ENCODE measurements around the gene CCDC186. TPM values are rescaled to one million over a fixed set of nuclear protein-coding genes. Genes with fewer than 3 reads are reported as not detected.

The CCDC186 gene
- total RNA-seq, 1 experiment from 2014 or later: 26.3 TPM

DNA sequence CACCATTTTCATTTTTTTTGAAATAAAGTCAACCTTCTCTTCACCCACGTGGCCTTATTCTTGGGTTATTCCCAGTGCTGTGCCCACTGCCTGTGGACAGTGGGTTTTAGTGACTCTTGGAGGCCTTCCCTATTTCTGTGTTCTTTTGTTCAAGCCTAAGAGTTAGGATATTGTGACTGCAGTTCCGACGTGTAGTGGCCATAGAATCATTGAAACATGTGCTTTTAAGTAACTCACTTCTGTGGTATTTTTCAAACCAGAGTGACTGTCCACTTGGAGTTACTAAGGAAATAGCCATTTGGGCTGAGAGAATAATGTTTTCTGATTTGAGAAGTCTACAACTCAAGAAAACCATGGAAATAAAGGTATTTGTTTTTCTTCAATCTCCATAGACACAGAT lies 28.8 kb upstream of the CCDC186 start:
- no peak overlapping the region for H3K27ac Mint-ChIP-seq (ENCODE audit: unreplicated experiment)
- intact Hi-C loops (cut with micrococcal nuclease; ENCODE audit: unreplicated experiment): no loop called here

DNA sequence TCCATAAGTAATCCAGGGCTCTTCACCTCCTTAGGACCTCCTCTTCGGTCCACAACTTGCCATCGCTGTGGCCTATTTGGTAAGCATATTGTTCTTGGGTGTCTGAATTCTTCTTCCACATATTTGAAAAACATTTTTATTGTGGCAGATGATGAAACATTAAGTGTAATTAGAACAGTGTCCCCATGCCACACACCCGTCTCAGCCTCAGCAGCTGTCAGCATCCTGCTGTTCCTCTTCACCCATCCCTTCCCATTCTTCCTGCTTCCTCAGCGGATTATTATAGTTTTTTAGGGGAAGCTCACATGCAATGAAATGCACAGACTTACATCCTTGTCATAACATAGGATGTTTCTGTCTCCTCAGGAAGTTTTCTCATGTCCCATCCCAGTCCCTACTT lies 25.2 kb upstream of the CCDC186 start:
- H3K4me1 ChIP-seq: peaks cover 6% of the 10 kb centered on the region; the same call in 1 of the 2 replicates
- H3K36me3 ChIP-seq (ENCODE audit: control insufficient read depth, insufficient read depth, low read length): no peaks in the 10 kb centered on the region
- no peak for DNase-seq
- ChIA-PET POLR2A (no interaction called here), CTCF (no interaction called here)
- BruUV-seq (replicated peaks): no TSS peak
- Mint-ChIP-seq H3K4me1 (ENCODE audit: low read depth, unreplicated experiment) (peaks cover 11% of the 10 kb centered on the region), H3K4me3 (ENCODE audit: unreplicated experiment) (no peak overlapping the region), H3K27me3 (ENCODE audit: insufficient read depth, unreplicated experiment) (no peaks in the 10 kb centered on the region), H3K27ac (ENCODE audit: unreplicated experiment) (no peak overlapping the region), H3K36me3 (ENCODE audit: insufficient read depth, unreplicated experiment) (no peaks in the 10 kb centered on the region), H3K9me3 (ENCODE audit: unreplicated experiment) (no peaks in the 10 kb centered on the region)
- H3K9me3 ChIP-seq: no peaks in the 10 kb centered on the region
- intact Hi-C loops (cut with micrococcal nuclease; ENCODE audit: unreplicated experiment): no loop called here
- no peaks in the 10 kb centered on the region for H3K27me3 ChIP-seq (replicated peaks; ENCODE audit: control insufficient read depth, insufficient read depth, low read length)
- TF ChIP-seq, protein P1, sequence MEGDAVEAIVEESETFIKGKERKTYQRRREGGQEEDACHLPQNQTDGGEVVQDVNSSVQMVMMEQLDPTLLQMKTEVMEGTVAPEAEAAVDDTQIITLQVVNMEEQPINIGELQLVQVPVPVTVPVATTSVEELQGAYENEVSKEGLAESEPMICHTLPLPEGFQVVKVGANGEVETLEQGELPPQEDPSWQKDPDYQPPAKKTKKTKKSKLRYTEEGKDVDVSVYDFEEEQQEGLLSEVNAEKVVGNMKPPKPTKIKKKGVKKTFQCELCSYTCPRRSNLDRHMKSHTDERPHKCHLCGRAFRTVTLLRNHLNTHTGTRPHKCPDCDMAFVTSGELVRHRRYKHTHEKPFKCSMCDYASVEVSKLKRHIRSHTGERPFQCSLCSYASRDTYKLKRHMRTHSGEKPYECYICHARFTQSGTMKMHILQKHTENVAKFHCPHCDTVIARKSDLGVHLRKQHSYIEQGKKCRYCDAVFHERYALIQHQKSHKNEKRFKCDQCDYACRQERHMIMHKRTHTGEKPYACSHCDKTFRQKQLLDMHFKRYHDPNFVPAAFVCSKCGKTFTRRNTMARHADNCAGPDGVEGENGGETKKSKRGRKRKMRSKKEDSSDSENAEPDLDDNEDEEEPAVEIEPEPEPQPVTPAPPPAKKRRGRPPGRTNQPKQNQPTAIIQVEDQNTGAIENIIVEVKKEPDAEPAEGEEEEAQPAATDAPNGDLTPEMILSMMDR (IDR thresholded peaks at IDR 0.05; ENCODE audit: insufficient read depth in 1 of 2, low read depth in 1 of 2, low read length in 1 of 2, severe bottlenecking in 1 of 2, unreplicated experiment in 1 of 2): no peak
- H3K4me3 ChIP-seq (ENCODE audit: low read depth, low read length): no peak overlapping the region

More for the DNA sequence above, 28.8 kb upstream of the CCDC186 start:
- no peak for DNase-seq
- Mint-ChIP-seq H3K27me3 (ENCODE audit: insufficient read depth, unreplicated experiment) (no peaks in the 10 kb centered on the region), H3K4me1 (ENCODE audit: low read depth, unreplicated experiment) (no peaks in the 10 kb centered on the region), H3K4me3 (ENCODE audit: unreplicated experiment) (no peak overlapping the region), H3K36me3 (ENCODE audit: insufficient read depth, unreplicated experiment) (no peaks in the 10 kb centered on the region), H3K9me3 (ENCODE audit: unreplicated experiment) (no peaks in the 10 kb centered on the region)
- ChIA-PET POLR2A (no interaction called here), CTCF (no interaction called here)
- no peak overlapping the region for H3K4me3 ChIP-seq (ENCODE audit: low read depth, low read length)
- H3K27me3 ChIP-seq (replicated peaks; ENCODE audit: control insufficient read depth, insufficient read depth, low read length): no peaks in the 10 kb centered on the region
- H3K9me3 ChIP-seq: no peaks in the 10 kb centered on the region
- BruUV-seq (replicated peaks): no TSS peak
- no peaks in the 10 kb centered on the region for H3K36me3 ChIP-seq (ENCODE audit: control insufficient read depth, insufficient read depth, low read length)
- TF ChIP-seq, protein P1 (IDR thresholded peaks at IDR 0.05; ENCODE audit: insufficient read depth in 1 of 2, low read depth in 1 of 2, low read length in 1 of 2, severe bottlenecking in 1 of 2, unreplicated experiment in 1 of 2): no peak
- peaks cover 12% of the 10 kb centered on the region for H3K4me1 ChIP-seq

DNA sequence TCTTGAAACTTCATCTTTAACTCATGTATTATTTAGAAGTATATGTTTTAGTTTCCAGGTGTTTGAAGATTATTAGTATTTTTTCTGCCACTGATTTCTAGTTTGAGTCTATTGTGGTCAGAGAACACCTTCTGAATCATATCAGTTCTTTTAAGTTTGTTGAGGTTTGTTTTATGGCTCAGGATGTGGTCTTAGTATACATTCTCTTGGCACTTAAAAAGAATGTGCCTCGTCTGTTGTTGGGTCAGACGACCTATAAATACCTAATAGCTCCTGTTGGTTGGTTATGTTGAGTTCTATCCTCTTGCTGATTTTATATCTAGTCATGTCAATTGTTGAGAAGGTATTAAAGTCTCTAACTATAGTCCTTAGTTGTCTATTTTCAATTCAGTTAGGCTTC lies 21.1 kb upstream of the CCDC186 start:
- BruUV-seq (replicated peaks): no TSS peak
- Histone ChIP-seq H3K36me3 (ENCODE audit: control insufficient read depth, insufficient read depth, low read length) (no peaks in the 10 kb centered on the region), H3K4me3 (ENCODE audit: low read depth, low read length) (no peak overlapping the region), H3K4me1 (peaks cover 6% of the 10 kb centered on the region; the same call in 1 of the 2 replicates), H3K27me3 (replicated peaks; ENCODE audit: control insufficient read depth, insufficient read depth, low read length) (no peaks in the 10 kb centered on the region), H3K9me3 (no peaks in the 10 kb centered on the region)
- TF ChIP-seq, protein P1 (IDR thresholded peaks at IDR 0.05; ENCODE audit: insufficient read depth in 1 of 2, low read depth in 1 of 2, low read length in 1 of 2, severe bottlenecking in 1 of 2, unreplicated experiment in 1 of 2): no peak
- Mint-ChIP-seq H3K27me3 (ENCODE audit: insufficient read depth, unreplicated experiment) (no peaks in the 10 kb centered on the region), H3K9me3 (ENCODE audit: unreplicated experiment) (no peaks in the 10 kb centered on the region), H3K27ac (ENCODE audit: unreplicated experiment) (no peak overlapping the region), H3K36me3 (ENCODE audit: insufficient read depth, unreplicated experiment) (no peaks in the 10 kb centered on the region), H3K4me3 (ENCODE audit: unreplicated experiment) (no peak overlapping the region), H3K4me1 (ENCODE audit: low read depth, unreplicated experiment) (peaks cover 11% of the 10 kb centered on the region)
- no peak for DNase-seq
- intact Hi-C loops (cut with micrococcal nuclease; ENCODE audit: unreplicated experiment): no loop called here
- ChIA-PET POLR2A (no interaction called here), CTCF (interaction anchor here (0.6 kb wide), 2 partner anchors 18 to 77 kb away, joined by 3 read pairs; no protein-coding TSS in a partner anchor)
